ENCODE data around the gene TMEM256. TPM values are rescaled to one million over a fixed set of nuclear protein-coding genes. Genes with fewer than 3 reads are reported as not detected.

The TMEM256 gene
- total RNA-seq, 1 donor from 2014 or later: 118 TPM

DNA sequence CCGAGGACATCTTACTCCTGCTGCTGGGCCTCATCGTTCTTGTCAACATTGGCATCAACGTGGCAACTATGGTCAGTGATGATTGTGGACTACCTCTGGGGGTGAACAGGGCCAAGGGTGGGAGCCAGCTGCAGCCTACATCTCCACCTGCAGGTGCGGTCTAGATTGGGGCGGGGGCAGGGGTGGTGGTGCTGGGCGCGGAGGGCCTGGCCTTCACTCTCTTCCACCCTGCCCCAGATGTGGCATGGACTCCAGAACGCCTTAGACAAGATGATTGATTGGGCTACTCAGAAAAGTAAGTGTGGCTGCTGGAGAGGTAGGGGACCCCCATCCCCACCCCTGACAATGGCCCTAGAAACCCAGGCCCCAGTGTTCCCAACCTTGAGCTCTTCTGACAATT is 21.9 kb upstream of the TMEM256 start:
- no peaks in the 10 kb centered on the region for H3K9me3 ChIP-seq
- TF ChIP-seq, protein P1, sequence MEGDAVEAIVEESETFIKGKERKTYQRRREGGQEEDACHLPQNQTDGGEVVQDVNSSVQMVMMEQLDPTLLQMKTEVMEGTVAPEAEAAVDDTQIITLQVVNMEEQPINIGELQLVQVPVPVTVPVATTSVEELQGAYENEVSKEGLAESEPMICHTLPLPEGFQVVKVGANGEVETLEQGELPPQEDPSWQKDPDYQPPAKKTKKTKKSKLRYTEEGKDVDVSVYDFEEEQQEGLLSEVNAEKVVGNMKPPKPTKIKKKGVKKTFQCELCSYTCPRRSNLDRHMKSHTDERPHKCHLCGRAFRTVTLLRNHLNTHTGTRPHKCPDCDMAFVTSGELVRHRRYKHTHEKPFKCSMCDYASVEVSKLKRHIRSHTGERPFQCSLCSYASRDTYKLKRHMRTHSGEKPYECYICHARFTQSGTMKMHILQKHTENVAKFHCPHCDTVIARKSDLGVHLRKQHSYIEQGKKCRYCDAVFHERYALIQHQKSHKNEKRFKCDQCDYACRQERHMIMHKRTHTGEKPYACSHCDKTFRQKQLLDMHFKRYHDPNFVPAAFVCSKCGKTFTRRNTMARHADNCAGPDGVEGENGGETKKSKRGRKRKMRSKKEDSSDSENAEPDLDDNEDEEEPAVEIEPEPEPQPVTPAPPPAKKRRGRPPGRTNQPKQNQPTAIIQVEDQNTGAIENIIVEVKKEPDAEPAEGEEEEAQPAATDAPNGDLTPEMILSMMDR (IDR thresholded peaks at IDR 0.05): no peak
- no peak for TF ChIP-seq POLR2A (IDR thresholded peaks at IDR 0.05)
- no peak for TF ChIP-seq POLR2AphosphoS5 (IDR thresholded peaks at IDR 0.05; ENCODE audit: insufficient read depth in 1 of 2, low read depth in 1 of 2)
- no peaks in the 10 kb centered on the region for H3K36me3 ChIP-seq
- intact Hi-C loops (cut with DNase I): no loop called here
- H3K27ac ChIP-seq: no peak overlapping the region
- no peak for DNase-seq (ENCODE audit: extremely low spot score in 2 of 2)
- no peak overlapping the region for H3K4me3 ChIP-seq
- no peaks in the 10 kb centered on the region for H3K27me3 ChIP-seq
- no peaks in the 10 kb centered on the region for H3K4me1 ChIP-seq

DNA sequence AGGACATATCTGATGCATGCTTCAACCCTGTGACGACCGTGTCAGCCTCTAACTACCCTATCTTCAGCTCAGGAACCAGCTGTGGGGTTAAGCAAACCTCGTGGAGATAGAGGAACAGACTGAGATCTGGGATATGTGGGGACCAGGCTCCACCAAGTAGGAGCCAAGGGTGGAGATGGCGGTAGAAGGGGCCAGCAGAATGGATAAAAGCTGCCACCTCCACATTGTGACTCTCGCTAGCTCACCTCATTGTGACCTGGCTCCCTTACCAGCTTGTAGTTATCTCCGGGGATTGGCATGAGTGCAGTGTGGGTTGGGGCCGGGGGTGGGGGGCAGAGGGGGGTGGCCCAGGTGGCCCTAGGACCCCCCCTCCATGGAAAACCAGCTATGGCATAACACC is 21.4 kb upstream of the TMEM256 start, which contains the start of gene SPEM2:
Gene SPEM2, plus strand, starts transcription at position 301 of the 400 bp plus-strand sequence. Its CDS starts 73 bp downstream, at position 374.
- Histone ChIP-seq H3K27me3 (no peaks in the 10 kb centered on the region), H3K9me3 (no peaks in the 10 kb centered on the region), H3K4me1 (no peaks in the 10 kb centered on the region), H3K36me3 (no peaks in the 10 kb centered on the region), H3K27ac (no peak within 1 kb of the TSS), H3K4me3 (no peak within 1 kb of the TSS)
- no peak for TF ChIP-seq POLR2AphosphoS5 (IDR thresholded peaks at IDR 0.05; ENCODE audit: insufficient read depth in 1 of 2, low read depth in 1 of 2)
- TF ChIP-seq, protein P1 (IDR thresholded peaks at IDR 0.05): no peak
- no peak for TF ChIP-seq POLR2A (IDR thresholded peaks at IDR 0.05)
- DNase-seq (ENCODE audit: extremely low spot score in 2 of 2): no peak
- intact Hi-C loops (cut with DNase I): no loop called here

DNA sequence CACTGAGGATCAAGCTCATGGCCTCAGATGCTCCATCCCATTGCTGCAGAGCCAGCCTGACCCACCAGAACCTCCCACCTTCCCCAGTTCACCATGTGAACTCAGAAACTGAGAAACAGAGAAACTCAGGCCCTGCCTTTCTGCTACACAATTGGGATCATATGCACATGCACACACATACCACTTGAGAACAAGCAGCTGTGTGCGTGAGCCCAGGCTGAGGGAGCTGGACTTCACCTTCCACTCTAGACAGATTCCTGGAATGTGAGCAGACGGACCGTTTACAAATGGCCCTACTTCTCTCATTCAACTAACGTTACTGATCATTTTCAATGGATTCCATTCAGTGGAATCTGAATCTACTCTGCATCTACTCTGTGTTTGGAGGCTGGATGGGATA is 19.8 kb upstream of the TMEM256 start:
- H3K36me3 ChIP-seq: no peaks in the 10 kb centered on the region
- intact Hi-C loops (cut with DNase I): no loop called here
- no peak for DNase-seq (ENCODE audit: extremely low spot score in 2 of 2)
- no peak overlapping the region for H3K4me3 ChIP-seq
- no peaks in the 10 kb centered on the region for H3K4me1 ChIP-seq
- no peak overlapping the region for H3K27ac ChIP-seq
- H3K27me3 ChIP-seq: no peaks in the 10 kb centered on the region
- H3K9me3 ChIP-seq: no peaks in the 10 kb centered on the region
- TF ChIP-seq, protein P1 (IDR thresholded peaks at IDR 0.05): no peak
- TF ChIP-seq POLR2AphosphoS5 (IDR thresholded peaks at IDR 0.05; ENCODE audit: insufficient read depth in 1 of 2, low read depth in 1 of 2) (no peak), POLR2A (IDR thresholded peaks at IDR 0.05) (no peak)

DNA sequence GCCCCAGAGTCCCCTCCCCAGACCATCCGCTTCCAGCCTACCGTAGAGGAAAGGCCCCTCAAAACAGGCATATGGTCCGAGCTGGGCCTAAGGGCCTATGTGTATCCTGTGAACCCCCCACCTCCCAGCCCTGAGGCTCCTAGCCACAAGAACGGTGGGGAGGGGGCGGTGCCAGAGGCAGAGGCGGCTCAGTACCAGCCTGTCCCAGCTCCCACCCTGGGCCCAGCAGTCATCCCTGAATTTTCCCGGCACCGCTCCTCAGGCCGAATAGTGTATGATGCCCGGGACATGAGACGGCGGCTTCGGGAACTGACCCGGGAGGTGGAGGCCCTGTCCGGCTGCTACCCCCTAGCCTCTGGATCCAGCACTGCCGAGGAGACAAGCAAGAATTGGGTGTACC is 17.3 kb upstream of the TMEM256 start:
- DNase-seq (ENCODE audit: extremely low spot score in 2 of 2): no peak
- TF ChIP-seq, protein P1 (IDR thresholded peaks at IDR 0.05): no peak
- no peak for TF ChIP-seq POLR2A (IDR thresholded peaks at IDR 0.05)
- H3K9me3 ChIP-seq: no peaks in the 10 kb centered on the region
- peaks cover 0 to 4% of the 10 kb centered on the region in 2 donors for H3K36me3 ChIP-seq
- H3K27me3 ChIP-seq: no peaks in the 10 kb centered on the region
- no peak overlapping the region for H3K27ac ChIP-seq
- H3K4me3 ChIP-seq: no peak overlapping the region
- no peaks in the 10 kb centered on the region for H3K4me1 ChIP-seq
- intact Hi-C loops (cut with DNase I): no loop called here

DNA sequence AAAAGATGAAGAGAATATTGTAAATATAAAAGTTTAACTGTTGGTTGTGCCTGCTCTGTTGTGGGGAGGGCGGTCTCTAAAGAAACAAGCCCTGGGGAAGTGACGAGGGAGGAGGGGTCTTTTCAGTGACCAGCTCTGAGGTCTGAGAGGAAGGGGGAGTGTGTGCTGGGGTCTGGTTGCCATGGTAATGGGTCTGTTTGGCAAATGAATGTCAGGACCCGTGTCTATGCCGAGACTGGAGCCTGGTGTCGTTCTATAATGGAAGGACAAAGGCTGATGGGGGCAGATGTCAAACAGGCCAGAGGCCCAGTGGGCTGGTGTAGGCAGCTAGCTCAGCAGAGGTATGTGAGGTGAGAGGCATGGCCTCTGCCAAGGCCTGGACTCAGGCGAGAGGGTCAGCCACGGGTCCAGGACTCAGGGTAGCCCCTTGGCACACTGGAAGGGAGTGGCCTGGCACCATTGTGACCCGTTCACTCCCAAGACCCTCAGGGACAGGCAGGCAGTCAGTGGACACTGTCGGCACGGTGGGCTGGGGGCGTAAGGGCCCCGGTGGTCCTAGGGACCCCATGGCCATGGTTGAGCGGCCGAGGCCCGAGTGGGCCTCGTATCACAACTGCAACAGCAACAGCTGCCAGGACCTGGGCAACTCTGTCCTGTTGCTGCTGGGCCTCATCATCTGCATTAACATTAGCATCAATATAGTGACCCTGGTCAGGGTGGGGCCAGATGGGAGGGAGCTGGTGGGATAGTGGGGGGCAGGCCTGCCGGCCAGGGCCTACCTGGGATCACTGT is 16.1 kb upstream of the TMEM256 start, which contains the start of gene SPEM1:
Gene SPEM1, plus strand, starts transcription at position 506 of the 792 bp plus-strand sequence. Its CDS starts 61 bp downstream, at position 567.
- TF ChIP-seq POLR2AphosphoS5 (IDR thresholded peaks at IDR 0.05; ENCODE audit: insufficient read depth in 1 of 2, low read depth in 1 of 2) (no peak), POLR2A (IDR thresholded peaks at IDR 0.05) (no peak)
- TF ChIP-seq, protein P1 (IDR thresholded peaks at IDR 0.05): no peak
- Histone ChIP-seq H3K36me3 (peaks cover 0 to 4% of the 10 kb centered on the region in 2 donors), H3K27ac (no peak within 1 kb of the TSS), H3K4me3 (no peak within 1 kb of the TSS), H3K27me3 (no peaks in the 10 kb centered on the region), H3K9me3 (no peaks in the 10 kb centered on the region), H3K4me1 (no peaks in the 10 kb centered on the region)
- DNase-seq (ENCODE audit: extremely low spot score in 2 of 2): no peak
- intact Hi-C loops (cut with DNase I): no loop called here
